ENCODE data around the gene IFITM2. TPM values are rescaled to one million over a fixed set of nuclear protein-coding genes. Genes with fewer than 3 reads are reported as not detected.

The IFITM2 gene
- total and polyA plus RNA-seq, 4 donors: 75.7 to 4,189 (median 860) TPM

DNA sequence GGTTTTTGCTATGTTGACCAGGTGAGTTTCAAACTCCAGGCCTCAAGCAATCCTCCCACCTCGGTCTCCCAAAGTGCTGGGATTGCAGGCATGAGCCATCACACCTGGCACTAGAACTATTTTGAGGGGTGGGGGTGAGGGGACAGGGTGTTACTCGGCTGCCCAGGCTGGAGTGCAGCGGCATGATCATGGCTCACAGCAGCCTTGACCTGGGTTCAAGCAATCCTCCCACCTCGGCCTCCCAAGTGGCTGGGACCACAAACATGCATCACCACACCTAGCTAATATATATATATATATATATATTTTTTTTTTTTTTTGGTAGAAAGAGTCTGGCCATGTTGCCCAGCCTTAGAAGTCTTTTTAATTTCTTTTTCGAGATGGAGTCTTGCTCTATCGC lies 30.1 kb downstream of the IFITM2 start:
- Histone ChIP-seq H3K27ac (ENCODE audit: low read depth in 1 of 2, low read length in 1 of 2) (no peak overlapping the region), H3K36me3 (ENCODE audit: control insufficient read depth in 4 of 4, insufficient read depth in 4 of 4, low read length in 4 of 4) (no peaks in the 10 kb centered on the region), H3K4me1 (ENCODE audit: control insufficient read depth in 5 of 5, insufficient read depth in 5 of 5, low read length in 5 of 5) (peaks cover 1 to 25% (median 11%) of the 10 kb centered on the region in 5 donors), H3K4me3 (no peak overlapping the region), H3K9me3 (ENCODE audit: control insufficient read depth in 4 of 4, insufficient read depth in 3 of 4, low read length in 3 of 4) (peaks cover 0 to 3% (median 0%) of the 10 kb centered on the region in 4 donors), H3K9ac (ENCODE audit: insufficient read depth in 1 of 2, low read length in 2 of 2) (no peak overlapping the region), H3K27me3 (ENCODE audit: control insufficient read depth in 3 of 3, insufficient read depth in 3 of 3, low read length in 2 of 3) (no peaks in the 10 kb centered on the region)
- ATAC-seq (ENCODE audit: insufficient read depth, low FRiP score): no peak
- WGBS, 2 donors: 93 to 95% methylated on average over 6 of the region's 6 CpGs
- TF ChIP-seq, protein P1, sequence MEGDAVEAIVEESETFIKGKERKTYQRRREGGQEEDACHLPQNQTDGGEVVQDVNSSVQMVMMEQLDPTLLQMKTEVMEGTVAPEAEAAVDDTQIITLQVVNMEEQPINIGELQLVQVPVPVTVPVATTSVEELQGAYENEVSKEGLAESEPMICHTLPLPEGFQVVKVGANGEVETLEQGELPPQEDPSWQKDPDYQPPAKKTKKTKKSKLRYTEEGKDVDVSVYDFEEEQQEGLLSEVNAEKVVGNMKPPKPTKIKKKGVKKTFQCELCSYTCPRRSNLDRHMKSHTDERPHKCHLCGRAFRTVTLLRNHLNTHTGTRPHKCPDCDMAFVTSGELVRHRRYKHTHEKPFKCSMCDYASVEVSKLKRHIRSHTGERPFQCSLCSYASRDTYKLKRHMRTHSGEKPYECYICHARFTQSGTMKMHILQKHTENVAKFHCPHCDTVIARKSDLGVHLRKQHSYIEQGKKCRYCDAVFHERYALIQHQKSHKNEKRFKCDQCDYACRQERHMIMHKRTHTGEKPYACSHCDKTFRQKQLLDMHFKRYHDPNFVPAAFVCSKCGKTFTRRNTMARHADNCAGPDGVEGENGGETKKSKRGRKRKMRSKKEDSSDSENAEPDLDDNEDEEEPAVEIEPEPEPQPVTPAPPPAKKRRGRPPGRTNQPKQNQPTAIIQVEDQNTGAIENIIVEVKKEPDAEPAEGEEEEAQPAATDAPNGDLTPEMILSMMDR (IDR thresholded peaks at IDR 0.05; ENCODE audit: control extremely low read depth, extremely low read depth): no peak
- DNase-seq: no peak

DNA sequence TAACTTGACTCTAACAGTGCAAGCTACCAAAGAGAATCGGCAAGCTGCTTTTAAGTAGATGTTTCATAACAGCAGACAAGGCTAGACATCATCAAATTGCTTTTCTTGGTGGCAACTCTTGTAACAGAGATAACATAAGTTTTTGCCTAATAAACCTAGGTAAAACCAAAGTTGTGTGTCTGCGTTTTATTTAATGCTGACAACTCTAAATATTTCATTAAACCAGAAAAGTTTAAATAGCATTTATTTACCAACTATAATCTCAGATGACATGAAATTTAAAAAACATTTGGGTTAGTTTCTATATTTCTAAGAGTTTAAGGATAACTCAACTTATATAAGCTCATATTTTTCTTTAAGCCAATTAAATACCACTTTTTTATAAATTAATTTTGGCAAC lies 32.3 kb downstream of the IFITM2 start:
- H3K4me1 ChIP-seq (ENCODE audit: control insufficient read depth in 5 of 5, insufficient read depth in 5 of 5, low read length in 5 of 5): peaks cover 1 to 17% (median 10%) of the 10 kb centered on the region in 5 donors
- no peaks in the 10 kb centered on the region for H3K9me3 ChIP-seq (ENCODE audit: control insufficient read depth in 4 of 4, insufficient read depth in 3 of 4, low read length in 3 of 4)
- H3K9ac ChIP-seq (ENCODE audit: insufficient read depth in 1 of 2, low read length in 2 of 2): no peak overlapping the region
- no peaks in the 10 kb centered on the region for H3K36me3 ChIP-seq (ENCODE audit: control insufficient read depth in 4 of 4, insufficient read depth in 4 of 4, low read length in 4 of 4)
- ATAC-seq (ENCODE audit: insufficient read depth, low FRiP score) (no peak), DNase-seq (no peak)
- TF ChIP-seq, protein P1 (IDR thresholded peaks at IDR 0.05; ENCODE audit: control extremely low read depth, extremely low read depth): no peak
- no peaks in the 10 kb centered on the region for H3K27me3 ChIP-seq (ENCODE audit: control insufficient read depth in 3 of 3, insufficient read depth in 3 of 3, low read length in 2 of 3)
- 97 to 99% methylated on average over 2 of the region's 2 CpGs for WGBS, 2 donors
- H3K27ac ChIP-seq (ENCODE audit: low read depth in 1 of 2, low read length in 1 of 2): no peak overlapping the region
- H3K4me3 ChIP-seq: no peak overlapping the region

DNA sequence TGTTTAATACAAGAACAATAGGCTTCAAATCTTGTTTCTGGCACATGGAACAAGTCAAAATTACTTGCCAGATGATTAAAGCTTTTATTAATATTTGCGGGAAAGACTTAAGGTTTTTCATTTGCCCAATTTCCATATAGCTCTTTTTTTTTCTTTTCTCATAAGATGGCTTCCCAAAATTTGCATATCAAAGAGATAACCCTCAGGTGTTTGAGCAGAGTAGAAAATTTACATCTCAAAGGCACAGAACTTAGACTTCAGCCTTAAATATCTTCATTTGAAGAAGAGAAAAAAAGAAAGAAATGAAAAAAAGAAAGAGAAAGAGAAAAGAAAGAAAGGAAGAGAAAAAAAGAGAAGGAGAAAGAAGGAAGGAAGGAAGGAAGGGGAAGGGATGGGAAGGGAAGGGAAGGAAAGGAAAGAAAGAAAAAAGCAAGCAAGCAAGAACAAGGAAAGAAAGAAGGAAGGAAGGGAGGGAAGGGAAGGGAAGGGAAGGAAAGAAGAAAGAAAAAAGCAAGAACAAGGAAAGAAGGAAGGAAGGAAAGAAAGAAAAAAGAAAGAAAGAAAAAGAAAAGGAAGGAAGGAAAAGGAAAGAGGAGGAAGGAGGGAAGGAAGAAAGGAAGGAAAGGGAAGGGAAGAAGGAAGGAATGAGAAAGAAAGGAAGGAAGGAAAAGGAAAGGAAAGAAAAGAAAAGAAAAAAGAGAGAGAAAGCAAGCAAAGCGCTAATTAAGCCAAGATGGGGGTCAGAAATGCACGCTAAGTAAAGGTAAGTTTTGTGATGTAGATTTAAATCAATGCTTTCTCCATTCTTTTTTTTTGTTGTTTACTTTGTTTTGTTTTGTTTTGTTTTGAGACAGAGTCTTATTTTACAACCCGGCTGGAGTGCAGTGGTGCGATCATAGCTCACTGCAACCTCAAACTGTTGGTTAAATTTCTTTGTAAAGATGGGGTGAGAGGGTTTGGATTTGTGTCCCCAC lies 33.2 kb downstream of the IFITM2 start:
- WGBS, 2 donors: 85 to 89% methylated on average over 5 of the region's 5 CpGs
- Histone ChIP-seq H3K9me3 (ENCODE audit: control insufficient read depth in 4 of 4, insufficient read depth in 3 of 4, low read length in 3 of 4) (no peaks in the 10 kb centered on the region), H3K27me3 (ENCODE audit: control insufficient read depth in 3 of 3, insufficient read depth in 3 of 3, low read length in 2 of 3) (no peaks in the 10 kb centered on the region), H3K4me1 (ENCODE audit: control insufficient read depth in 5 of 5, insufficient read depth in 5 of 5, low read length in 5 of 5) (peaks cover 1 to 11% (median 7%) of the 10 kb centered on the region in 5 donors), H3K36me3 (ENCODE audit: control insufficient read depth in 4 of 4, insufficient read depth in 4 of 4, low read length in 4 of 4) (no peaks in the 10 kb centered on the region), H3K4me3 (no peak overlapping the region), H3K27ac (ENCODE audit: low read depth in 1 of 2, low read length in 1 of 2) (no peak overlapping the region), H3K9ac (ENCODE audit: insufficient read depth in 1 of 2, low read length in 2 of 2) (no peak overlapping the region)
- no peak for DNase-seq
- TF ChIP-seq, protein P1 (IDR thresholded peaks at IDR 0.05; ENCODE audit: control extremely low read depth, extremely low read depth): no peak
- ATAC-seq (ENCODE audit: insufficient read depth, low FRiP score): no peak

All from lung (tissue), 12 donors.